GM23248 (cell line): ENCODE data around the gene CUL9. TPM values are rescaled to one million over a fixed set of nuclear protein-coding genes. Genes with fewer than 3 reads are reported as not detected.

Experiments
- DNase-seq: peaks from one replicate; pipeline ENCODE4 v3.0.0-alpha.2; 2015
- H2AFZ ChIP-seq: fragments of 200-600 bp; sonication (generic); 2 replicates; pipeline ENCODE4 v1.6.1; 2016; ENCODE audit warnings: antibody characterized with exemption
- H3F3A ChIP-seq: fragments of 200-600 bp; sonication (generic); 2 replicates; pipeline ENCODE4 v1.6.1; 2016; ENCODE audit warnings: mild to moderate bottlenecking, antibody characterized with exemption, mixed run types; ENCODE audit not compliant: insufficient read depth
- H3K27ac ChIP-seq: fragments of 200-600 bp; sonication (generic); 2 replicates; pipeline ENCODE4 v1.5.1; 2016; ENCODE audit warnings: mild to moderate bottlenecking
- H3K27me3 ChIP-seq: fragments of 200-600 bp; sonication (generic); replicated peaks from 2 replicates; pipeline ENCODE4 v1.6.1; 2016; ENCODE audit warnings: mild to moderate bottlenecking; ENCODE audit not compliant: insufficient read depth
- H3K36me3 ChIP-seq: fragments of 200-600 bp; sonication (generic); 2 replicates; pipeline ENCODE4 v1.6.1; 2016; ENCODE audit warnings: low read depth, mild to moderate bottlenecking
- H3K4me1 ChIP-seq: fragments of 200-600 bp; sonication (generic); 2 replicates; pipeline ENCODE4 v1.6.1; 2016; ENCODE audit warnings: mild to moderate bottlenecking; ENCODE audit not compliant: insufficient read depth
- H3K4me2 ChIP-seq: fragments of 200-600 bp; sonication (generic); one replicate; pipeline ENCODE4 v1.6.1; 2016; ENCODE audit warnings: mild to moderate bottlenecking; ENCODE audit not compliant: unreplicated experiment
- H3K4me3 ChIP-seq: fragments of 200-600 bp; sonication (generic); 2 replicates; pipeline ENCODE4 v1.5.1; 2016; ENCODE audit warnings: mild to moderate bottlenecking
- H3K79me2 ChIP-seq: fragments of 200-600 bp; sonication (generic); 2 replicates; pipeline ENCODE4 v1.6.1; 2016; ENCODE audit warnings: mild to moderate bottlenecking; ENCODE audit not compliant: insufficient read depth
- H3K9ac ChIP-seq: fragments of 200-600 bp; sonication (generic); 2 replicates; pipeline ENCODE4 v1.6.1; 2016; ENCODE audit warnings: mild to moderate bottlenecking
- H3K9me2 ChIP-seq: fragments of 200-600 bp; sonication (generic); 2 replicates; pipeline ENCODE4 v1.6.1; 2016; ENCODE audit warnings: mixed run types, mild to moderate bottlenecking, moderate library complexity; ENCODE audit not compliant: insufficient read depth
- H3K9me3 ChIP-seq: fragments of 200-600 bp; sonication (generic); one replicate; pipeline ENCODE4 v1.6.1; 2017; ENCODE audit warnings: low read depth
- H4K20me1 ChIP-seq: fragments of 200-600 bp; sonication (generic); 2 replicates; pipeline ENCODE4 v1.6.0; 2016; ENCODE audit not compliant: insufficient read depth
- EZH2 ChIP-seq: fragments of 200-600 bp; sonication (generic); IDR thresholded peaks from 2 replicates; pipeline ENCODE4 v1.6.1; 2018; ENCODE audit warnings: antibody characterized with exemption, mild to moderate bottlenecking; ENCODE audit not compliant: insufficient read depth, poor library complexity, severe bottlenecking
- EZH2phosphoT487 ChIP-seq: fragments of 200-600 bp; sonication (generic); IDR thresholded peaks from 2 replicates; pipeline ENCODE4 v1.6.1; 2018; ENCODE audit warnings: antibody characterized with exemption, moderate library complexity, mild to moderate bottlenecking, low read depth; ENCODE audit not compliant: insufficient read depth
- WGBS, 2 experiments: methylation state at CpG; one replicate each; pipeline ENCODE4 v1.1.6; 2015 to 2017; ENCODE audit warnings: low lambda C conversion rate in 2 of 2, low coverage in 1 of 2; ENCODE audit errors: missing lambda C conversion rate in 2 of 2; 5-methylcytosine and 5-hydroxymethylcytosine counted together
- in situ Hi-C: fragments of 300-500 bp; cut with MboI; formaldehyde crosslinking; loops from 2 replicates; pipeline ENCODE4 v1.15.0; 2020
- polyA plus RNA-seq: library from polyadenylated mRNA; unstranded; fragments of >200 nt; fragmentation: Nextera tagmentation; extraction: Ambion mirVana; gene quantifications from 2 replicates; pipeline ENCODE4 v1.2.1, GENCODE V29; 2016
- total RNA-seq: library from RNA; depleted of rRNA; stranded (reverse); fragments of >200 nt; shearing (Covaris generic); gene quantifications from 2 replicates; pipeline ENCODE4 v1.2.3, GENCODE V29; 2014

Gene CUL9
- total and polyA plus RNA-seq, 2 experiments from 2014 or later, result 8.5 to 15.0 TPM

DNA sequence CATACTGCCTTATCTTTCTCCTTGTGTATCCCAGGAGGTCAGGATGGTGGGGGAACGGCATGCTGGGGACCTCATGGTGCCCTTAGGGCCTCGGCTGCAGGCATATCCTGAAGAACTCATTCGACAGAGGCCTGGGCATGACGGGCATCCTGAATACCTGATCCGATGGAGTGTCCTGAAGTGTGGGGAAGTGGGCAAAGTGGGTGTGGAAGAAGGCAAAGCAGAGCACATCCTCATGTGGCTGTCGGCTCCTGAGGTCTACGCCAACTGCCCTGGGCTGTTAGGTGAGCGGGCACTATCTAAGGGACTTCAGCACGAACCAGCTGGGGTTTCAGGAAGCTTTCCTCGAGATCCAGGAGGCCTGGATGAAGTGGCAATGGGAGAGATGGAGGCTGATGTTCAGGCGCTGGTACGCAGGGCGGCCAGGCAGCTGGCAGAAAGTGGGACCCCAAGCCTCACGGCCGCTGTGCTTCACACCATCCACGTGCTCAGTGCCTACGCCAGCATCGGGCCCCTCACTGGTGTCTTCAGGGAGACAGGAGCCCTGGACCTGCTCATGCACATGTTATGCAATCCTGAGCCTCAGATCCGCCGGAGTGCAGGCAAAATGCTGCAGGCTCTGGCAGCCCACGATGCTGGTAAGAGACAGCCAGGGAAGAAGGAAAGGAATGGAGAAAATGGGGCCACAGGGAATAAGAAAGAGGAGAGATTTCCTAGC is 2.4 kb downstream of the CUL9 start:
- TF ChIP-seq EZH2, result no peak
- no peak for TF ChIP-seq EZH2phosphoT487
- H3K79me2 ChIP-seq, result peaks cover 13% of the 10 kb centered on the region; the same call in 1 of the 2 replicates
- H3K4me3 ChIP-seq, result no peak overlapping the region
- H3K4me2 ChIP-seq, result no peak overlapping the region
- no peak overlapping the region for H2AFZ ChIP-seq
- 93 to 95% methylated on average over 21 of the region's 21 CpGs for WGBS, 2 experiments
- peaks cover 15% of the 10 kb centered on the region for H3F3A ChIP-seq
- no peaks in the 10 kb centered on the region for H3K9me2 ChIP-seq
- DNase-seq, result no peak
- H3K9me3 ChIP-seq, result no peaks in the 10 kb centered on the region
- H3K27ac ChIP-seq, result no peak overlapping the region
- H4K20me1 ChIP-seq, result no peaks in the 10 kb centered on the region
- in situ Hi-C loops, result no loop called here
- no peak overlapping the region for H3K9ac ChIP-seq
- peaks cover 9% of the 10 kb centered on the region; the same call in 1 of the 2 replicates for H3K36me3 ChIP-seq
- H3K27me3 ChIP-seq, result no peaks in the 10 kb centered on the region
- peaks cover 17% of the 10 kb centered on the region for H3K4me1 ChIP-seq

GRCh38 chr6:43185391-43185985 is 3.5 kb downstream of the CUL9 start:
- H3K9me2 ChIP-seq, result no peaks in the 10 kb centered on the region
- no peaks in the 10 kb centered on the region for H3K9me3 ChIP-seq
- H3F3A ChIP-seq, result peaks cover 13% of the 10 kb centered on the region
- TF ChIP-seq EZH2 (no peak), EZH2phosphoT487 (no peak)
- peaks cover 9% of the 10 kb centered on the region; the same call in 1 of the 2 replicates for H3K36me3 ChIP-seq
- no peak overlapping the region for H3K4me2 ChIP-seq
- no peak overlapping the region for H3K4me3 ChIP-seq
- no peaks in the 10 kb centered on the region for H4K20me1 ChIP-seq
- 81% methylated on average over 5 of the region's 5 CpGs for WGBS, 2 experiments
- H3K27ac ChIP-seq, result no peak overlapping the region
- peaks cover 13% of the 10 kb centered on the region; the same call in 1 of the 2 replicates for H3K79me2 ChIP-seq
- in situ Hi-C loops, result no loop called here
- no peak for DNase-seq
- H3K27me3 ChIP-seq, result no peaks in the 10 kb centered on the region
- no peak overlapping the region for H2AFZ ChIP-seq
- H3K9ac ChIP-seq, result no peak overlapping the region
- H3K4me1 ChIP-seq, result peaks cover 17% of the 10 kb centered on the region

- in situ Hi-C loops, result no loop called here
- no peaks in the 10 kb centered on the region for H4K20me1 ChIP-seq
- H3K9me2 ChIP-seq, result no peaks in the 10 kb centered on the region
- no peak for DNase-seq
- H3K36me3 ChIP-seq, result peaks cover 9% of the 10 kb centered on the region; the same call in 1 of the 2 replicates
- H2AFZ ChIP-seq, result no peak overlapping the region
- 98 to 99% methylated on average over 14 of the region's 14 CpGs for WGBS, 2 experiments
- H3K9me3 ChIP-seq, result no peaks in the 10 kb centered on the region
- TF ChIP-seq EZH2 (no peak), EZH2phosphoT487 (no peak)
- no peak overlapping the region for H3K4me2 ChIP-seq
- no peak overlapping the region for H3K9ac ChIP-seq
- peaks cover 8% of the 10 kb centered on the region for H3F3A ChIP-seq
- H3K27me3 ChIP-seq, result no peaks in the 10 kb centered on the region
- peaks cover 16% of the 10 kb centered on the region for H3K4me1 ChIP-seq
- no peak overlapping the region for H3K4me3 ChIP-seq
- H3K27ac ChIP-seq, result no peak overlapping the region
- peaks cover 13% of the 10 kb centered on the region; the same call in 1 of the 2 replicates for H3K79me2 ChIP-seq
These were observed 4.0 kb downstream of the CUL9 start for GRCh38 chr6:43186019-43186418.

GRCh38 chr6:43186706-43187105 is 4.7 kb downstream of the CUL9 start:
- TF ChIP-seq EZH2phosphoT487 (no peak), EZH2 (no peak)
- DNase-seq, result no peak

More at GRCh38 chr6:43186706-43187105, 4.7 kb downstream of the CUL9 start:
- Histone ChIP-seq H2AFZ (no peak overlapping the region), H3K27ac (no peak overlapping the region), H3K9me2 (no peaks in the 10 kb centered on the region), H3K4me3 (no peak overlapping the region), H3K9ac (no peak overlapping the region), H4K20me1 (no peaks in the 10 kb centered on the region), H3F3A (peaks cover 1% of the 10 kb centered on the region; the same call in 1 of the 2 replicates), H3K4me2 (no peak overlapping the region), H3K9me3 (no peaks in the 10 kb centered on the region), H3K4me1 (peaks cover 10% of the 10 kb centered on the region; the same call in 1 of the 2 replicates), H3K79me2 (peaks cover 13% of the 10 kb centered on the region; the same call in 1 of the 2 replicates), H3K36me3 (peaks cover 9% of the 10 kb centered on the region; the same call in 1 of the 2 replicates), H3K27me3 (no peaks in the 10 kb centered on the region)
- in situ Hi-C loops, result no loop called here
- WGBS, 2 experiments, result 97 to 98% methylated on average over 4 of the region's 4 CpGs
